Uterus (tissue), 2 donors: ENCODE data around the gene SDCCAG8.

Source experiments
- POLR2A ChIP-seq, 2 donors: fragments of 450-650 bp; IDR thresholded peaks; one replicate each; pipeline ENCODE4 v1.6.1; 2016; ENCODE audit warnings: antibody characterized with exemption in 2 of 2, mild to moderate bottlenecking in 1 of 2, moderate library complexity in 1 of 2
- TF ChIP-seq, protein P1 (sequence below), 4 experiments: fragments of 200-600 bp in 2 of 4; fragments of 450-650 bp in 2 of 4; sonication (generic) in 2 of 4; IDR thresholded peaks; one replicate each; pipeline ENCODE4 v1.5.1; 2016 to 2019; ENCODE audit warnings: antibody characterized with exemption in 4 of 4, mild to moderate bottlenecking in 2 of 4, moderate library complexity in 1 of 4

DNA sequence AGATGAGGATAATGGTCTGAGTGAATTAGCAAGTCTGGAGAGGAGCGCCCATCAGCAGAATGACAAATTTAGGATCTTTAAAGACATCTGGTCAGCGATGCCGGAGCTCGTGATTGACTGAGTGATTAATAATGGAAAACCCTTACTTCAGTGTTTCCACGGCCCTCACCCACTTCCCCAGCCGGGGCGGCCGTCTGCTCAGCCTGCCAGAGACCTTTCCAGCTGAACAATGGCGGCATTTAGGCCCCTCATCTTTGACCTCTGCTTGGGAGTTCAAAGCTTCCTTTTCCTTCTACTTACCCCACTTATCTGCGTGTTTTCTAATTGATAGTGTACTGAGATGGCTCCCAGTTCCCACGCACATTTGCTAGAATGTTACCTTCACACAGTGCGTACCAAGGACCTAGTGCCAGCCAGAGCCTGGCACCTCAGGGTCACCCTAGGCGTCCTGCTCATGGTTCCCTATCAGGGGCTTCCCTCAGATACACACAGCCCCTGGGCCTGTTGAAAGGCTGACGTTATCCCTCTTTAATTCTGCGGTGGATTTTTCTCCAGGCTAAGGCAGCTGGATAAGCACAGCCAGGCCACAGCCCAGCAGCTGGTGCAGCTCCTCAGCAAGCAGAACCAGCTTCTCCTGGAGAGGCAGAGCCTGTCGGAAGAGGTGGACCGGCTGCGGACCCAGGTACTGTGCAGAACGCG lies 232.8 kb downstream of the SDCCAG8 start:
- TF ChIP-seq, protein P1, sequence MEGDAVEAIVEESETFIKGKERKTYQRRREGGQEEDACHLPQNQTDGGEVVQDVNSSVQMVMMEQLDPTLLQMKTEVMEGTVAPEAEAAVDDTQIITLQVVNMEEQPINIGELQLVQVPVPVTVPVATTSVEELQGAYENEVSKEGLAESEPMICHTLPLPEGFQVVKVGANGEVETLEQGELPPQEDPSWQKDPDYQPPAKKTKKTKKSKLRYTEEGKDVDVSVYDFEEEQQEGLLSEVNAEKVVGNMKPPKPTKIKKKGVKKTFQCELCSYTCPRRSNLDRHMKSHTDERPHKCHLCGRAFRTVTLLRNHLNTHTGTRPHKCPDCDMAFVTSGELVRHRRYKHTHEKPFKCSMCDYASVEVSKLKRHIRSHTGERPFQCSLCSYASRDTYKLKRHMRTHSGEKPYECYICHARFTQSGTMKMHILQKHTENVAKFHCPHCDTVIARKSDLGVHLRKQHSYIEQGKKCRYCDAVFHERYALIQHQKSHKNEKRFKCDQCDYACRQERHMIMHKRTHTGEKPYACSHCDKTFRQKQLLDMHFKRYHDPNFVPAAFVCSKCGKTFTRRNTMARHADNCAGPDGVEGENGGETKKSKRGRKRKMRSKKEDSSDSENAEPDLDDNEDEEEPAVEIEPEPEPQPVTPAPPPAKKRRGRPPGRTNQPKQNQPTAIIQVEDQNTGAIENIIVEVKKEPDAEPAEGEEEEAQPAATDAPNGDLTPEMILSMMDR (IDR thresholded peaks at IDR 0.05) = no peak
- TF ChIP-seq POLR2A (IDR thresholded peaks at IDR 0.05) = no peak
